PC-3 (cell line): ENCODE measurements around the gene TGFA. TPM values are rescaled to one million over a fixed set of nuclear protein-coding genes. Genes with fewer than 3 reads are reported as not detected.

ENCODE experiments used
- ATAC-seq: fragments of 200-7000 bp; cut with Tn5 transposase; 2 replicates; pipeline ENCODE4 v1.9.1; 2020; ENCODE audit warnings: mild to moderate bottlenecking, moderate library complexity
- BruUV-seq: library from RNA; stranded (reverse); fragments of 400-500 nt; replicated peaks from 2 replicates; lab custom pipeline; 2021; lab: Mats Ljungman, UMichigan
- CTCF ChIA-PET: fragments of 300-600 bp; sonication (Branson Sonifier 250); formaldehyde crosslinking; loops from one replicate; lab custom pipeline; 2022; ENCODE audit warnings: antibody characterized with exemption; lab: Charles Lee
- POLR2A ChIA-PET: fragments of 300-600 bp; sonication (Branson Sonifier 250); formaldehyde crosslinking; loops from one replicate; lab custom pipeline; 2022; ENCODE audit warnings: antibody characterized with exemption; ENCODE audit not compliant: unreplicated experiment; lab: Charles Lee
- DNase-seq: peaks from one replicate; pipeline ENCODE4 v3.0.0-alpha.2; 2015
- H2AFZ ChIP-seq: fragments of 300-600 bp; sonication (generic); 2 replicates; pipeline ENCODE4 v1.6.0; 2016; ENCODE audit warnings: antibody characterized with exemption, low read length
- H3F3A ChIP-seq: fragments of 300-600 bp; sonication (generic); one replicate; pipeline ENCODE4 v1.6.0; 2017; ENCODE audit warnings: antibody characterized with exemption, low read length, control low read depth, mild to moderate bottlenecking; ENCODE audit not compliant: unreplicated experiment
- H3K27ac ChIP-seq: fragments of 300-600 bp; sonication (generic); 2 replicates; pipeline ENCODE4 v1.5.1; 2016; ENCODE audit warnings: mild to moderate bottlenecking, low read length
- H3K27me3 ChIP-seq: fragments of 300-600 bp; sonication (generic); 2 replicates; pipeline ENCODE4 v1.6.1; 2016; ENCODE audit warnings: low read length, mixed read lengths
- H3K36me3 ChIP-seq: fragments of 300-600 bp; sonication (generic); 2 replicates; pipeline ENCODE4 v1.6.1; 2016; ENCODE audit warnings: low read depth, mixed run types, low read length, mixed read lengths
- H3K4me1 ChIP-seq: fragments of 300-600 bp; sonication (generic); 2 replicates; pipeline ENCODE4 v1.5.1; 2016; ENCODE audit warnings: low read length; ENCODE audit not compliant: insufficient read depth
- H3K4me2 ChIP-seq: fragments of 300-600 bp; sonication (generic); 2 replicates; pipeline ENCODE4 v1.6.0; 2016; ENCODE audit warnings: low read length
- H3K4me3 ChIP-seq: fragments of 300-600 bp; sonication (generic); 2 replicates; pipeline ENCODE4 v1.5.1; 2016; ENCODE audit warnings: mild to moderate bottlenecking, low read length, mixed read lengths
- H3K79me2 ChIP-seq: fragments of 300-600 bp; sonication (generic); 2 replicates; pipeline ENCODE4 v1.6.1; 2017; ENCODE audit warnings: low read length, mixed read lengths
- H3K9ac ChIP-seq: fragments of 300-600 bp; sonication (generic); 2 replicates; pipeline ENCODE4 v1.6.0; 2016; ENCODE audit warnings: mild to moderate bottlenecking, low read length
- H3K9me2 ChIP-seq: fragments of 300-600 bp; sonication (generic); replicated peaks from 2 replicates; pipeline ENCODE4 v1.6.1; 2016; ENCODE audit warnings: mixed run types, low read length, mixed read lengths
- H3K9me3 ChIP-seq: fragments of 300-600 bp; sonication (generic); 2 replicates; pipeline ENCODE4 v1.6.1; 2016; ENCODE audit warnings: low read length, mixed read lengths
- H4K20me1 ChIP-seq: fragments of 300-600 bp; sonication (generic); 2 replicates; pipeline ENCODE4 v1.6.1; 2016; ENCODE audit warnings: low read length, mixed read lengths
- CTCF ChIP-seq: fragments of 300-600 bp; sonication (generic); conservative IDR thresholded peaks from 2 replicates; pipeline ENCODE4 v1.5.1; 2017; ENCODE audit warnings: antibody characterized with exemption, low read depth, mild to moderate bottlenecking, low read length
- EZH2 ChIP-seq: fragments of 300-600 bp; sonication (generic); IDR thresholded peaks from one replicate; pipeline ENCODE4 v1.6.1; 2017; ENCODE audit warnings: antibody characterized with exemption, mild to moderate bottlenecking, low read length; ENCODE audit not compliant: unreplicated experiment
- EZH2phosphoT487 ChIP-seq: fragments of 300-600 bp; sonication (generic); IDR thresholded peaks from 2 replicates; pipeline ENCODE4 v1.6.1; 2018; ENCODE audit warnings: mild to moderate bottlenecking, antibody characterized with exemption, low read length, borderline replicate concordance
- intact Hi-C: fragments of 100-400 bp; cut with micrococcal nuclease; formaldehyde crosslinking; loops from 2 replicates; pipeline ENCODE4 v1.9.0; 2023
- total RNA-seq: library from RNA; depleted of rRNA; stranded (reverse); fragments of >200 nt; gene quantifications from 2 replicates; pipeline ENCODE4 v1.2.3, GENCODE V29; 2014

Gene TGFA
- total RNA-seq, 1 experiment from 2014 or later = 45.0 TPM

GRCh38 chr2:70435138-70435537 lies 118.5 kb downstream of the TGFA start:
- ChIA-PET POLR2A (no interaction called here), CTCF (no interaction called here)
- intact Hi-C loops = no loop called here
- DNase-seq = no peak
- H3F3A ChIP-seq = no peaks in the 10 kb centered on the region
- BruUV-seq = no TSS peak
- no peaks in the 10 kb centered on the region for H3K9me2 ChIP-seq
- H3K4me3 ChIP-seq = no peak overlapping the region
- H3K4me2 ChIP-seq = no peak overlapping the region
- no peaks in the 10 kb centered on the region for H3K36me3 ChIP-seq
- H3K27me3 ChIP-seq = no peaks in the 10 kb centered on the region
- H3K9ac ChIP-seq = no peak overlapping the region
- no peaks in the 10 kb centered on the region for H3K9me3 ChIP-seq
- H3K4me1 ChIP-seq = no peaks in the 10 kb centered on the region
- no peak overlapping the region for H3K27ac ChIP-seq
- TF ChIP-seq CTCF (no peak), EZH2 (no peak), EZH2phosphoT487 (no peak)
- no peaks in the 10 kb centered on the region for H3K79me2 ChIP-seq
- no peaks in the 10 kb centered on the region for H4K20me1 ChIP-seq
- ATAC-seq = no peak
- no peak overlapping the region for H2AFZ ChIP-seq

- Histone ChIP-seq H3K36me3 (no peaks in the 10 kb centered on the region), H3K9me3 (no peaks in the 10 kb centered on the region), H3K9me2 (no peaks in the 10 kb centered on the region), H3K9ac (no peak overlapping the region), H3K4me3 (no peak overlapping the region), H3K79me2 (no peaks in the 10 kb centered on the region), H3K27ac (no peak overlapping the region), H2AFZ (no peak overlapping the region), H3K27me3 (no peaks in the 10 kb centered on the region), H3K4me1 (no peaks in the 10 kb centered on the region), H3K4me2 (no peak overlapping the region), H4K20me1 (no peaks in the 10 kb centered on the region), H3F3A (no peaks in the 10 kb centered on the region)
- intact Hi-C loops = no loop called here
- BruUV-seq = no TSS peak
- no peak for TF ChIP-seq EZH2phosphoT487
- TF ChIP-seq CTCF = no peak
- TF ChIP-seq EZH2 = no peak
- POLR2A ChIA-PET = no interaction called here
- ATAC-seq (no peak), DNase-seq (no peak)
- CTCF ChIA-PET = no interaction called here
Observed at GRCh38 chr2:70433315-70433714, 120.3 kb downstream of the TGFA start.

GRCh38 chr2:70431716-70432347 lies 121.8 kb downstream of the TGFA start:
- Histone ChIP-seq H3K9me2 (no peaks in the 10 kb centered on the region), H3K9ac (no peak overlapping the region), H3K4me3 (no peak overlapping the region), H3K79me2 (no peaks in the 10 kb centered on the region), H3K27ac (no peak overlapping the region), H3K36me3 (no peaks in the 10 kb centered on the region), H2AFZ (no peak overlapping the region), H3K4me1 (no peaks in the 10 kb centered on the region), H3K4me2 (no peak overlapping the region), H3F3A (no peaks in the 10 kb centered on the region), H3K27me3 (no peaks in the 10 kb centered on the region), H4K20me1 (no peaks in the 10 kb centered on the region), H3K9me3 (no peaks in the 10 kb centered on the region)
- DNase-seq (no peak), ATAC-seq (no peak)
- ChIA-PET POLR2A (no interaction called here), CTCF (no interaction called here)
- BruUV-seq = no TSS peak
- intact Hi-C loops = no loop called here
- no peak for TF ChIP-seq CTCF
- no peak for TF ChIP-seq EZH2phosphoT487
- no peak for TF ChIP-seq EZH2
